GM12878 (cell line): ENCODE results near the gene METTL1. TPM values are rescaled to one million over a fixed set of nuclear protein-coding genes. Genes with fewer than 3 reads are reported as not detected.
A peak's percentile ranks its signal among the peaks of the same experiment; 100 is the strongest.

Experiments
- CHD2 ChIP-seq: IDR thresholded peaks from 2 replicates; pipeline ENCODE4 v1.6.1; 2011; ENCODE audit warnings: low read depth, low read length, improper control_type of control experiment, borderline replicate concordance
- DPF2 ChIP-seq: fragments of 450-650 bp; IDR thresholded peaks from 2 replicates; pipeline ENCODE4 v1.6.1; 2017; ENCODE audit warnings: mild to moderate bottlenecking
- HCFC1 ChIP-seq: fragments of 150-350 bp; IDR thresholded peaks from 2 replicates; pipeline ENCODE4 v1.6.1; 2014; ENCODE audit warnings: low read length
- HSF1 ChIP-seq: fragments of 150-350 bp; IDR thresholded peaks from 2 replicates; pipeline ENCODE4 v1.6.1; 2014; ENCODE audit warnings: mild to moderate bottlenecking, low read depth, low read length
- IKZF2 ChIP-seq, 2 experiments: fragments of 450-650 bp; IDR thresholded peaks; 2 replicates each; pipeline ENCODE4 v1.6.1; 2017; ENCODE audit warnings: mild to moderate bottlenecking in 2 of 2, moderate library complexity in 2 of 2
- JUNB ChIP-seq: IDR thresholded peaks from 2 replicates; pipeline ENCODE4 v1.6.1; 2016; ENCODE audit warnings: antibody characterized with exemption, mild to moderate bottlenecking
- LARP7 ChIP-seq: fragments of 450-650 bp; IDR thresholded peaks from 2 replicates; pipeline ENCODE4 v1.6.1; 2017; ENCODE audit warnings: mild to moderate bottlenecking
- MTA3 ChIP-seq: IDR thresholded peaks from 2 replicates; pipeline ENCODE4 v1.6.1; 2012; ENCODE audit warnings: low read length, inconsistent platforms, borderline replicate concordance
- NFYA ChIP-seq: IDR thresholded peaks from 2 replicates; pipeline ENCODE4 v1.6.1; 2011; ENCODE audit warnings: low read depth, mild to moderate bottlenecking, low read length, improper control_type of control experiment, borderline replicate concordance
- NKRF ChIP-seq: fragments of 450-650 bp; conservative IDR thresholded peaks from 2 replicates; pipeline ENCODE4 v1.6.1; 2017; ENCODE audit warnings: mild to moderate bottlenecking, moderate library complexity
- PAX8 ChIP-seq: fragments of 450-650 bp; IDR thresholded peaks from 2 replicates; pipeline ENCODE4 v1.6.1; 2017; ENCODE audit warnings: mild to moderate bottlenecking, moderate library complexity
- POLR2AphosphoS5 ChIP-seq: IDR thresholded peaks from 2 replicates; pipeline ENCODE4 v1.6.1; 2011; ENCODE audit warnings: mild to moderate bottlenecking, low read length, inconsistent platforms
- RELB ChIP-seq: fragments of 450-650 bp; IDR thresholded peaks from 2 replicates; pipeline ENCODE4 v1.6.1; 2017; ENCODE audit warnings: low read depth, mild to moderate bottlenecking, moderate library complexity
- RFX5 ChIP-seq: IDR thresholded peaks from 2 replicates; pipeline ENCODE4 v1.6.1; 2011; ENCODE audit warnings: low read depth, low read length, improper control_type of control experiment
- SMC3 ChIP-seq: IDR thresholded peaks from 2 replicates; pipeline ENCODE4 v1.6.1; 2011; ENCODE audit warnings: low read length, improper control_type of control experiment, borderline replicate concordance
- SREBF1 ChIP-seq: IDR thresholded peaks from 2 replicates; pipeline ENCODE4 v1.6.1; 2012; ENCODE audit warnings: mild to moderate bottlenecking, low read length
- TCF12 ChIP-seq: IDR thresholded peaks from 2 replicates; pipeline ENCODE4 v1.6.1; 2011; ENCODE audit warnings: low read depth, mild to moderate bottlenecking, low read length
- YBX1 ChIP-seq: fragments of 450-650 bp; IDR thresholded peaks from 2 replicates; pipeline ENCODE4 v1.6.1; 2016; ENCODE audit warnings: antibody characterized with exemption
- polyA plus RNA-seq, 11 experiments: library from polyadenylated mRNA; depleted of rRNA in 4 of 11; unstranded in 6 of 11; stranded (reverse) in 5 of 11; fragments of >200 nt; fragmentation: Nextera tagmentation in 4 of 11; fragmentation: Illumina TruSeq in 1 of 11; extraction: Ambion mirVana in 4 of 11; extraction: Trizol in 1 of 11; gene quantifications; 1 replicate in 1 of 11; 2 replicates in 10 of 11; pipeline versions ENCODE4 v1.2.1 to v1.2.3, GENCODE V29; 2011 to 2016; ENCODE audit warnings: inconsistent platforms in 2 of 11, missing spikeins in 2 of 11, low read depth in 1 of 11
- total RNA-seq, 4 experiments: library from RNA; depleted of rRNA in 3 of 4; stranded (reverse); fragments of >200 nt in 3 of 4; fragmentation: Illumina TruSeq in 1 of 4; extraction: Trizol in 1 of 4; gene quantifications; 2 replicates each; pipeline versions ENCODE4 v1.2.1 to v1.2.3, GENCODE V29; 2013 to 2021
- TF ChIP-seq, protein P1 (sequence below): fragments of 450-650 bp; IDR thresholded peaks from 2 replicates; pipeline ENCODE4 v1.6.1; 2018; ENCODE audit warnings: borderline replicate concordance, mild to moderate bottlenecking; ENCODE audit not compliant: partially characterized antibody
- TF ChIP-seq, protein P2 (sequence below): IDR thresholded peaks from 2 replicates; pipeline ENCODE4 v1.6.1; 2012; ENCODE audit warnings: low read depth, low read length, improper control_type of control experiment
- TF ChIP-seq, protein P3 (sequence below), 3 experiments: IDR thresholded peaks in 2 of 3; conservative IDR thresholded peaks in 1 of 3; 2 replicates each; pipeline ENCODE4 v1.5.1; 2011; ENCODE audit warnings: low read depth in 3 of 3, low read length in 3 of 3, mild to moderate bottlenecking in 3 of 3, control low read depth in 2 of 3, moderate library complexity in 2 of 3, inconsistent platforms in 1 of 3, mixed read lengths in 1 of 3; ENCODE audit not compliant: control insufficient read depth in 2 of 3, insufficient read depth in 1 of 3; ENCODE audit errors: extremely low read depth in 1 of 3

The METTL1 gene
- total and polyA plus RNA-seq, 10 of the 15 experiments (the other 5 are each of a cell fraction or from before 2014, with no cell fraction given), result 11.3 to 44.3 (median 30.6) TPM

GRCh38 chr12:57744194-57744776, 27.6 kb downstream of the METTL1 start (continued):
- TF ChIP-seq, protein P1, sequence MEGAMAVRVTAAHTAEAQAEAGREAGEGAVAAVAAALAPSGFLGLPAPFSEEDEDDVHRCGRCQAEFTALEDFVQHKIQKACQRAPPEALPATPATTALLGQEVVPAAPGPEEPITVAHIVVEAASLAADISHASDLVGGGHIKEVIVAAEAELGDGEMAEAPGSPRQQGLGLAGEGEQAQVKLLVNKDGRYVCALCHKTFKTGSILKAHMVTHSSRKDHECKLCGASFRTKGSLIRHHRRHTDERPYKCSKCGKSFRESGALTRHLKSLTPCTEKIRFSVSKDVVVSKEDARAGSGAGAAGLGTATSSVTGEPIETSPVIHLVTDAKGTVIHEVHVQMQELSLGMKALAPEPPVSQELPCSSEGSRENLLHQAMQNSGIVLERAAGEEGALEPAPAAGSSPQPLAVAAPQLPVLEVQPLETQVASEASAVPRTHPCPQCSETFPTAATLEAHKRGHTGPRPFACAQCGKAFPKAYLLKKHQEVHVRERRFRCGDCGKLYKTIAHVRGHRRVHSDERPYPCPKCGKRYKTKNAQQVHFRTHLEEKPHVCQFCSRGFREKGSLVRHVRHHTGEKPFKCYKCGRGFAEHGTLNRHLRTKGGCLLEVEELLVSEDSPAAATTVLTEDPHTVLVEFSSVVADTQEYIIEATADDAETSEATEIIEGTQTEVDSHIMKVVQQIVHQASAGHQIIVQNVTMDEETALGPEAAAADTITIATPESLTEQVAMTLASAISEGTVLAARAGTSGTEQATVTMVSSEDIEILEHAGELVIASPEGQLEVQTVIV, result no peak
- TF ChIP-seq NFYA (no peak), HSF1 (no peak), TCF12 (no peak), YBX1 (no peak), JUNB (no peak), SMC3 (no peak), MTA3 (no peak; the same call in 1 of the 2 replicates), DPF2 (no peak; the same call in 1 of the 2 replicates), IKZF2 (IDR thresholded peaks at IDR 0.05) (peak; percentile 12 to 14; a peak in 2 of 4 replicates), LARP7 (peak; percentile 48; the same call in 1 of the 2 replicates), RFX5 (no peak), CHD2 (no peak), PAX8 (no peak), SREBF1 (no peak), POLR2AphosphoS5 (no peak), NKRF (no peak), HCFC1 (no peak), RELB (no peak)
- TF ChIP-seq, protein P2, sequence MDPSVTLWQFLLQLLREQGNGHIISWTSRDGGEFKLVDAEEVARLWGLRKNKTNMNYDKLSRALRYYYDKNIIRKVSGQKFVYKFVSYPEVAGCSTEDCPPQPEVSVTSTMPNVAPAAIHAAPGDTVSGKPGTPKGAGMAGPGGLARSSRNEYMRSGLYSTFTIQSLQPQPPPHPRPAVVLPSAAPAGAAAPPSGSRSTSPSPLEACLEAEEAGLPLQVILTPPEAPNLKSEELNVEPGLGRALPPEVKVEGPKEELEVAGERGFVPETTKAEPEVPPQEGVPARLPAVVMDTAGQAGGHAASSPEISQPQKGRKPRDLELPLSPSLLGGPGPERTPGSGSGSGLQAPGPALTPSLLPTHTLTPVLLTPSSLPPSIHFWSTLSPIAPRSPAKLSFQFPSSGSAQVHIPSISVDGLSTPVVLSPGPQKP, result no peak
- TF ChIP-seq, protein P3, sequence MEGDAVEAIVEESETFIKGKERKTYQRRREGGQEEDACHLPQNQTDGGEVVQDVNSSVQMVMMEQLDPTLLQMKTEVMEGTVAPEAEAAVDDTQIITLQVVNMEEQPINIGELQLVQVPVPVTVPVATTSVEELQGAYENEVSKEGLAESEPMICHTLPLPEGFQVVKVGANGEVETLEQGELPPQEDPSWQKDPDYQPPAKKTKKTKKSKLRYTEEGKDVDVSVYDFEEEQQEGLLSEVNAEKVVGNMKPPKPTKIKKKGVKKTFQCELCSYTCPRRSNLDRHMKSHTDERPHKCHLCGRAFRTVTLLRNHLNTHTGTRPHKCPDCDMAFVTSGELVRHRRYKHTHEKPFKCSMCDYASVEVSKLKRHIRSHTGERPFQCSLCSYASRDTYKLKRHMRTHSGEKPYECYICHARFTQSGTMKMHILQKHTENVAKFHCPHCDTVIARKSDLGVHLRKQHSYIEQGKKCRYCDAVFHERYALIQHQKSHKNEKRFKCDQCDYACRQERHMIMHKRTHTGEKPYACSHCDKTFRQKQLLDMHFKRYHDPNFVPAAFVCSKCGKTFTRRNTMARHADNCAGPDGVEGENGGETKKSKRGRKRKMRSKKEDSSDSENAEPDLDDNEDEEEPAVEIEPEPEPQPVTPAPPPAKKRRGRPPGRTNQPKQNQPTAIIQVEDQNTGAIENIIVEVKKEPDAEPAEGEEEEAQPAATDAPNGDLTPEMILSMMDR (IDR thresholded peaks at IDR 0.05 in 2 of 3, conservative IDR thresholded peaks at IDR 0.05 in 1 of 3; ENCODE audit: control insufficient read depth in 2 of 3, extremely low read depth in 1 of 3, insufficient read depth in 1 of 3, low read depth in 3 of 3, low read length in 3 of 3), result no peak
